Measurements from ENCODE around the gene OLIG1. TPM values are rescaled to one million over a fixed set of nuclear protein-coding genes. Genes with fewer than 3 reads are reported as not detected.

Gene OLIG1
- not detected for total RNA-seq

- H3K27ac ChIP-seq, result no peak within 1 kb of the TSS
- H3K36me3 ChIP-seq, result no peaks in the 10 kb centered on the region
- no peaks in the 10 kb centered on the region for H3K9me3 ChIP-seq
- H3K27me3 ChIP-seq, result peaks cover 6% of the 10 kb centered on the region
- no peak for TF ChIP-seq POLR2AphosphoS5 (IDR thresholded peaks at IDR 0.05; ENCODE audit: insufficient read depth in 1 of 2, low read depth in 1 of 2)
- TF ChIP-seq POLR2A (IDR thresholded peaks at IDR 0.05), result no peak
- no peak for TF ChIP-seq CTCF (IDR thresholded peaks at IDR 0.05)
- DNase-seq (ENCODE audit: extremely low spot score in 2 of 2), result no peak
- H3K4me3 ChIP-seq, result peak within 1 kb of the TSS; percentile 20 to 40
- intact Hi-C loops (cut with DNase I), result loop anchor here (2.0 kb wide), 1 partner anchor 47 kb away; no protein-coding TSS in a partner anchor
- H3K4me1 ChIP-seq, result peaks cover 17% of the 10 kb centered on the region
Observed at GRCh38 chr21:33069994-33070743, at the start of gene OLIG1. TSS of gene OLIG1 (plus strand) at chr21:33070141. CDS start at chr21:33070247, 106 bp downstream.

DNA sequence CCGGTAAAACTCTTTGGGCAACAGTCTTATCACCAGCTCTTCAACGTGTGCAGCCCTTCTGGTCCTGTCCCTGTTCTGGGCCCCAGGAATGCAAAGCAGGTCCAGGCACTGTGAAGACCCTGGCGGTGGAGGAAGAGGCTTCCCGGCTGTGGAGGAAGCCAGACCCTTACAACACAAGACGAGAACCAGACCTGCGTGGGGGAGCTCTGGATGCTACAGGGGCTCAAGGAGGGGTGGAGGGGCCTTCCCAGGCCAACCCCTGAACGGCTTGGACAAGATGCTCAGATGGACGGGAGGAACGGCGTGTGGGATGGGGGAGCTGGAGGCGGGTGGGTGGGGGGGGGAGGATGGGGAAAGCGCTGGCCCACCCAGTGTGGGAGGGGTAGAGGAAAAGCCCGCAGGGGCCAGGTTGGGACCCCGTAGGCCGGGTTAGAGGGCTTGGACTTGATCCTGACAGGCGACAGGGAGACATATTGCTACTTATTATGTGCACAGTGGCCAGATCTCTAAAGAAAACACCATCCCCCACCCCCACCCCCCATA is 49.3 kb upstream of the OLIG1 start:
- TF ChIP-seq POLR2A (IDR thresholded peaks at IDR 0.05), result no peak
- no peak for TF ChIP-seq POLR2AphosphoS5 (IDR thresholded peaks at IDR 0.05; ENCODE audit: insufficient read depth in 1 of 2, low read depth in 1 of 2)
- no peak for TF ChIP-seq CTCF (IDR thresholded peaks at IDR 0.05)
- no peaks in the 10 kb centered on the region for H3K36me3 ChIP-seq
- no peak overlapping the region for H3K4me3 ChIP-seq
- no peak overlapping the region for H3K27ac ChIP-seq
- peaks cover 28% of the 10 kb centered on the region for H3K27me3 ChIP-seq
- no peaks in the 10 kb centered on the region for H3K9me3 ChIP-seq
- no peak for DNase-seq (ENCODE audit: extremely low spot score in 2 of 2)
- H3K4me1 ChIP-seq, result peaks cover 32% of the 10 kb centered on the region
- intact Hi-C loops (cut with DNase I), result no loop called here

DNA sequence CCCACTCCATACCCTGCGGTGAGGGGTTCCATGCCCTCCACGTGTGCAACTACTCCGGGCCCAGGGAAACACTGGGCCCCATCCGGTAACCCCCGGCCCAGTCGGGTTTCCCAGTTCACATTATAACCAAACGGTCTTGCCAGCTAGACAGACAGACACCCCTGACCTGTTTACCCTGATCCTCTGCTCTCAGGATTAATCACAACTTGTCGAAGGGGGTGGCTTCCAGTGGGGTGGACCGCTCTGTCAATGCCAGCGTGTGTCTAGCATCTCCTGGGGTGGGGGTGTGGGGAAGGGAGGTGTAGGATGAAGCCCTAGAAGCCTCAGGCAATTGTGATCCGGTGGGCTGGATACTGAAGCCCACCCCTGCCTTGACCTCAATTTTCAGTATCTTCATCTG is 48.8 kb upstream of the OLIG1 start:
- H3K27ac ChIP-seq, result no peak overlapping the region
- H3K36me3 ChIP-seq, result no peaks in the 10 kb centered on the region
- no peaks in the 10 kb centered on the region for H3K9me3 ChIP-seq
- peaks cover 36% of the 10 kb centered on the region for H3K4me1 ChIP-seq
- no peak for DNase-seq (ENCODE audit: extremely low spot score in 2 of 2)
- no peak for TF ChIP-seq POLR2AphosphoS5 (IDR thresholded peaks at IDR 0.05; ENCODE audit: insufficient read depth in 1 of 2, low read depth in 1 of 2)
- no peak for TF ChIP-seq CTCF (IDR thresholded peaks at IDR 0.05)
- TF ChIP-seq POLR2A (IDR thresholded peaks at IDR 0.05), result no peak
- no peak overlapping the region for H3K4me3 ChIP-seq
- intact Hi-C loops (cut with DNase I), result no loop called here
- peaks cover 28% of the 10 kb centered on the region for H3K27me3 ChIP-seq

DNA sequence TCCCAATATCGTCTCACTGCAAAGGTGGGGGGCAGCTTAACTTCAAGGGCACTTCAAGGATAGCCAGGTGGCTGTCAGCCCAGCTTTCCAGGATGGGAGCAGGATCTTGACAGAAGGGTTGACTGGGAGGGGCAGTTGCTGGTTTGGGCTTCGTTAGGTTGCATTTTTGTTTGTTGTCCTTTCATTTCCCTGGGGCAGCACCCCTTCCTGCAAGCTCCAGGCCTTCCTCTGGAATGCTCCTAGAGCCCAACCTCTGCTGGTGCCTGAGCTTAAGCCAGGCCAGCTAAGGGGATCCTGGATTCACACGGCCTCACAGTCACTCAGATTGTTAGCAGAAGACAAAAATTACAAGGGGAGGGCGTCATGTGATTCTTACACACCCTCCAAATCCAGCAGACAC is 48.3 kb upstream of the OLIG1 start:
- H3K9me3 ChIP-seq, result no peaks in the 10 kb centered on the region
- intact Hi-C loops (cut with DNase I), result loop anchor here (2.0 kb wide), 1 partner anchor 49 kb away; the partner anchor contains the start of gene OLIG1
- DNase-seq (ENCODE audit: extremely low spot score in 2 of 2), result no peak
- H3K4me3 ChIP-seq, result no peak overlapping the region
- peaks cover 36% of the 10 kb centered on the region for H3K4me1 ChIP-seq
- no peak overlapping the region for H3K27ac ChIP-seq
- H3K36me3 ChIP-seq, result no peaks in the 10 kb centered on the region
- peaks cover 28% of the 10 kb centered on the region for H3K27me3 ChIP-seq
- TF ChIP-seq CTCF (IDR thresholded peaks at IDR 0.05) (no peak), POLR2A (IDR thresholded peaks at IDR 0.05) (no peak), POLR2AphosphoS5 (IDR thresholded peaks at IDR 0.05; ENCODE audit: insufficient read depth in 1 of 2, low read depth in 1 of 2) (no peak)

DNA sequence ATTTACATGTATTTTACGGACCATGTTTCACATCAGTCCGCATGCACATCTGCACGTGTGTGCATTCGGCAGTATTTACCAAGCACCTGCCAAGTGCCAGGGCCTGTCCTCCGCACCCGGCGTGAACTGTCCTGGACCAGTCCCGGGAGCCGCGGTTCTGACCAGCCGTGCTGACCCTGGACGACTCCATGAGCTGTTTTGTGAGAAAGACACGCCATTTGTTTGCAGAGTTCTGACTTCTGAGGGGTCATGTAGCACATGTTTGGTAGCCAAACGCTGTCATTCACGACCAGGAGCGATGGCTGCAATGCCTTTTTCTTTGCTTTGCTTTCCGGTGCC is 47.5 kb upstream of the OLIG1 start:
- no peak overlapping the region for H3K4me3 ChIP-seq

More for the DNA sequence above, 47.5 kb upstream of the OLIG1 start:
- peaks cover 30% of the 10 kb centered on the region for H3K27me3 ChIP-seq
- H3K4me1 ChIP-seq, result peaks cover 36% of the 10 kb centered on the region
- intact Hi-C loops (cut with DNase I), result loop anchor here (2.0 kb wide), 1 partner anchor 48 kb away; the partner anchor contains the start of gene OLIG1
- DNase-seq (ENCODE audit: extremely low spot score in 2 of 2), result no peak
- H3K27ac ChIP-seq, result no peak overlapping the region
- H3K9me3 ChIP-seq, result no peaks in the 10 kb centered on the region
- H3K36me3 ChIP-seq, result no peaks in the 10 kb centered on the region
- TF ChIP-seq POLR2A (IDR thresholded peaks at IDR 0.05), result no peak
- TF ChIP-seq POLR2AphosphoS5 (IDR thresholded peaks at IDR 0.05; ENCODE audit: insufficient read depth in 1 of 2, low read depth in 1 of 2), result no peak
- TF ChIP-seq CTCF (IDR thresholded peaks at IDR 0.05), result no peak
